ENCODE data around the gene HOXC10.

DNA sequence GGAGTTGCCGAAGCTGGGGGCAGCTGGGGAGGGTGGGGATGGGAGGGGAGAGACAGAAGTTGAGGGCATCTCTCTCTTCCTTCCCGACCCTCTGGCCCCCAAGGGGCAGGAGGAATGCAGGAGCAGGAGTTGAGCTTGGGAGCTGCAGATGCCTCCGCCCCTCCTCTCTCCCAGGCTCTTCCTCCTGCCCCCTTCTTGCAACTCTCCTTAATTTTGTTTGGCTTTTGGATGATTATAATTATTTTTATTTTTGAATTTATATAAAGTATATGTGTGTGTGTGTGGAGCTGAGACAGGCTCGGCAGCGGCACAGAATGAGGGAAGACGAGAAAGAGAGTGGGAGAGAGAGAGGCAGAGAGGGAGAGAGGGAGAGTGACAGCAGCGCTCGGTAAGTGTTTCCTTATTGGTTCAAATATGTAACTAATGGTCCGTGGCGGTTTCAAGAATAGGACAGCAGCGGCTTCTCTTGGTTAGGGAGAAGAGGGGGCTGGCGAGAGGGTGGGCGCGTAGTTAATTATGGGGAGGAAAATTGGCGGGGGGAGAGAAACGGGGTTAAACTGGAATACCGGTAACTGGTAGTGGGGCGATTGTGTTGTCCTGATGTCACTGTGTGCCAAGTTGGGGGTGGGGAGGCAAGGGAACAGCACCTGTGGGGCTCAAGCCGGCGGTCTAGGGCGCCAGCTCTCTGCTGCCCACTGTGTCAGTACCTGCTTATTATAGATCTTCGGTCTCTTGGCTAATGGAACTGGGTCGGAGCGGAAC, 32.3 kb downstream of the HOXC10 start:
- TF ChIP-seq, protein P1, sequence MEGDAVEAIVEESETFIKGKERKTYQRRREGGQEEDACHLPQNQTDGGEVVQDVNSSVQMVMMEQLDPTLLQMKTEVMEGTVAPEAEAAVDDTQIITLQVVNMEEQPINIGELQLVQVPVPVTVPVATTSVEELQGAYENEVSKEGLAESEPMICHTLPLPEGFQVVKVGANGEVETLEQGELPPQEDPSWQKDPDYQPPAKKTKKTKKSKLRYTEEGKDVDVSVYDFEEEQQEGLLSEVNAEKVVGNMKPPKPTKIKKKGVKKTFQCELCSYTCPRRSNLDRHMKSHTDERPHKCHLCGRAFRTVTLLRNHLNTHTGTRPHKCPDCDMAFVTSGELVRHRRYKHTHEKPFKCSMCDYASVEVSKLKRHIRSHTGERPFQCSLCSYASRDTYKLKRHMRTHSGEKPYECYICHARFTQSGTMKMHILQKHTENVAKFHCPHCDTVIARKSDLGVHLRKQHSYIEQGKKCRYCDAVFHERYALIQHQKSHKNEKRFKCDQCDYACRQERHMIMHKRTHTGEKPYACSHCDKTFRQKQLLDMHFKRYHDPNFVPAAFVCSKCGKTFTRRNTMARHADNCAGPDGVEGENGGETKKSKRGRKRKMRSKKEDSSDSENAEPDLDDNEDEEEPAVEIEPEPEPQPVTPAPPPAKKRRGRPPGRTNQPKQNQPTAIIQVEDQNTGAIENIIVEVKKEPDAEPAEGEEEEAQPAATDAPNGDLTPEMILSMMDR (IDR thresholded peaks at IDR 0.05): no peak
- TF ChIP-seq POLR2A (IDR thresholded peaks at IDR 0.05): no peak
